H1 (cell line): Measurements from ENCODE around the gene RIMBP2. TPM values are rescaled to one million over a fixed set of nuclear protein-coding genes. Genes with fewer than 3 reads are reported as not detected.

Experiments used
- CTCF ChIA-PET: fragments of 300-600 bp; sonication (Branson Sonifier 250); formaldehyde crosslinking; loops from one replicate; lab custom pipeline; 2021; ENCODE audit not compliant: partially characterized antibody; lab: Charles Lee
- POLR2A ChIA-PET: fragments of 300-600 bp; sonication (Branson Sonifier 250); formaldehyde crosslinking; loops from one replicate; lab custom pipeline; 2021; ENCODE audit warnings: inconsistent platforms; ENCODE audit not compliant: partially characterized antibody; lab: Charles Lee
- DNase-seq, 2 experiments: peaks; one replicate each; pipeline versions ENCODE4 v3.0.0 to v3.0.0-alpha.2; 2010 to 2022; ENCODE audit warnings: low spot score in 2 of 2, low read depth in 1 of 2, mixed read lengths in 1 of 2
- FAIRE-seq: peaks from 2 replicates; lab custom pipeline; 2011; peaks lifted over from hg19 to GRCh38; lab: Jason Lieb, UNC
- H2AFZ ChIP-seq: 2 replicates; pipeline ENCODE4 v1.8.1; 2012; ENCODE audit warnings: low read length, inconsistent platforms
- H2AK5ac ChIP-seq: 2 replicates; pipeline ENCODE4 v1.6.1; 2013; ENCODE audit warnings: low read depth, low read length
- H2BK120ac ChIP-seq: replicated peaks from 2 replicates; pipeline ENCODE3; 2013; ENCODE audit warnings: low read depth, low read length, inconsistent platforms
- H2BK12ac ChIP-seq: 2 replicates; pipeline ENCODE4 v1.6.1; 2013; ENCODE audit warnings: low read depth, low read length
- H2BK15ac ChIP-seq: 2 replicates; pipeline ENCODE4 v1.6.1; 2013; ENCODE audit warnings: low read length
- H2BK20ac ChIP-seq: 2 replicates; pipeline ENCODE4 v1.6.1; 2013; ENCODE audit warnings: low read length
- H2BK5ac ChIP-seq: 2 replicates; pipeline ENCODE4 v1.6.1; 2013; ENCODE audit warnings: low read depth, low read length
- H3K14ac ChIP-seq: 2 replicates; pipeline ENCODE4 v1.6.1; 2013; ENCODE audit warnings: inconsistent platforms; ENCODE audit not compliant: insufficient read length
- H3K18ac ChIP-seq: 2 replicates; pipeline ENCODE4 v1.6.1; 2013; ENCODE audit warnings: low read length; ENCODE audit errors: extremely low read depth
- H3K23ac ChIP-seq: 2 replicates; pipeline ENCODE4 v1.6.1; 2013; ENCODE audit warnings: inconsistent platforms; ENCODE audit not compliant: insufficient read length
- H3K23me2 ChIP-seq: 2 replicates; pipeline ENCODE4 v1.6.1; 2013; ENCODE audit warnings: low read depth, low read length
- H3K27ac ChIP-seq: 2 replicates; pipeline ENCODE4 v1.6.1; 2011; ENCODE audit warnings: low read depth, low read length, inconsistent platforms
- H3K27me3 ChIP-seq, 4 experiments: replicated peaks in 1 of 4; 1 replicate in 1 of 4; 2 replicates in 3 of 4; pipeline versions ENCODE4 v1.6.1 to v1.8.1; 2011 to 2013; ENCODE audit warnings: low read length in 3 of 4, mild to moderate bottlenecking in 3 of 4, inconsistent platforms in 2 of 4, mixed read lengths in 2 of 4, moderate library complexity in 1 of 4; ENCODE audit not compliant: control insufficient read depth in 3 of 4, insufficient read depth in 3 of 4; ENCODE audit errors: extremely low read depth in 1 of 4
- H3K36me3 ChIP-seq, 4 experiments: 2 replicates each; pipeline versions ENCODE4 v1.6.1 to v1.8.1; 2011 to 2013; ENCODE audit warnings: mild to moderate bottlenecking in 4 of 4, low read length in 3 of 4, moderate library complexity in 2 of 4, control low read depth in 1 of 4, inconsistent platforms in 1 of 4; ENCODE audit not compliant: insufficient read depth in 4 of 4, control insufficient read depth in 2 of 4
- H3K4ac ChIP-seq: replicated peaks from 2 replicates; pipeline ENCODE3; 2013; ENCODE audit warnings: low read length, low read depth, mixed read lengths, inconsistent platforms; ENCODE audit not compliant: insufficient read length
- H3K4me1 ChIP-seq, 4 experiments: replicated peaks in 1 of 4; 1 replicate in 1 of 4; 2 replicates in 3 of 4; pipeline versions ENCODE4 v1.6.1 to v1.8.1; 2011 to 2013; ENCODE audit warnings: low read length in 3 of 4, inconsistent platforms in 2 of 4, mixed read lengths in 1 of 4; ENCODE audit not compliant: insufficient read depth in 4 of 4, control insufficient read depth in 3 of 4
- H3K4me2 ChIP-seq, 2 experiments: 2 replicates each; pipeline versions ENCODE4 v1.6.1 to v1.8.1; 2011 to 2013; ENCODE audit warnings: low read depth in 2 of 2, low read length in 2 of 2, control low read depth in 1 of 2, inconsistent platforms in 1 of 2, mild to moderate bottlenecking in 1 of 2; ENCODE audit not compliant: insufficient read depth in 1 of 2
- H3K4me3 ChIP-seq, 4 experiments: fragments of 200-600, 300-600 bp in 1 of 4; sonication (generic), shearing (Covaris generic), sonication (Bioruptor Twin) in 1 of 4; 2 replicates each; pipeline versions ENCODE4 v1.5.1 to v1.8.1; 2011 to 2016; ENCODE audit warnings: low read length in 4 of 4, low read depth in 3 of 4, control low read depth in 2 of 4, inconsistent platforms in 2 of 4, mild to moderate bottlenecking in 2 of 4, mixed read lengths in 1 of 4, moderate library complexity in 1 of 4; ENCODE audit not compliant: insufficient read depth in 2 of 4; ENCODE audit errors: extremely low read depth in 1 of 4
- H3K56ac ChIP-seq: replicated peaks from 2 replicates; pipeline ENCODE3; 2013; ENCODE audit warnings: low read depth, mild to moderate bottlenecking, mixed read lengths, low read length, inconsistent platforms; ENCODE audit not compliant: insufficient read length
- H3K79me1 ChIP-seq: 2 replicates; pipeline ENCODE4 v1.6.1; 2013; ENCODE audit warnings: low read depth, low read length, control low read depth
- H3K79me2 ChIP-seq, 2 experiments: 2 replicates each; pipeline versions ENCODE4 v1.6.1 to v1.8.1; 2012 to 2013; ENCODE audit warnings: low read length in 2 of 2, mild to moderate bottlenecking in 2 of 2, inconsistent platforms in 1 of 2; ENCODE audit not compliant: insufficient read depth in 2 of 2, control insufficient read depth in 1 of 2
- H3K9ac ChIP-seq, 4 experiments: replicated peaks in 1 of 4; 1 replicate in 1 of 4; 2 replicates in 3 of 4; pipeline versions ENCODE4 v1.6.1 to v1.8.1; 2011 to 2013; ENCODE audit warnings: low read depth in 3 of 4, low read length in 3 of 4, control low read depth in 2 of 4, mild to moderate bottlenecking in 2 of 4, moderate library complexity in 2 of 4, inconsistent platforms in 1 of 4; ENCODE audit errors: extremely low read depth in 1 of 4
- H3K9me3 ChIP-seq, 2 experiments: 2 replicates each; pipeline versions ENCODE4 v1.6.1 to v1.8.1; 2012 to 2013; ENCODE audit warnings: mild to moderate bottlenecking in 2 of 2, moderate library complexity in 2 of 2, control low read depth in 1 of 2, inconsistent platforms in 1 of 2, low read depth in 1 of 2, low read length in 1 of 2, mixed read lengths in 1 of 2; ENCODE audit not compliant: insufficient read depth in 2 of 2
- H4K20me1 ChIP-seq, 2 experiments: replicated peaks in 1 of 2; 2 replicates each; pipeline versions ENCODE3 to v1.8.1; 2011 to 2013; ENCODE audit warnings: inconsistent platforms in 2 of 2, low read length in 2 of 2, mild to moderate bottlenecking in 1 of 2; ENCODE audit not compliant: insufficient read depth in 2 of 2, control insufficient read depth in 1 of 2
- H4K5ac ChIP-seq: 2 replicates; pipeline ENCODE4 v1.6.1; 2013; ENCODE audit warnings: low read length, low read depth, mixed read lengths, inconsistent platforms; ENCODE audit not compliant: insufficient read length
- H4K8ac ChIP-seq: 2 replicates; pipeline ENCODE4 v1.8.0; 2013; ENCODE audit warnings: mild to moderate bottlenecking, moderate library complexity, low read length, inconsistent platforms; ENCODE audit not compliant: insufficient read depth; ENCODE audit errors: extremely low read depth
- H4K91ac ChIP-seq: replicated peaks from 2 replicates; pipeline ENCODE3; 2013; ENCODE audit warnings: low read length, mixed read lengths, inconsistent platforms; ENCODE audit not compliant: insufficient read length
- WGBS, 2 experiments: shearing (Covaris generic) in 1 of 2; methylation state at CpG; one replicate each; pipeline versions ENCODE4 v1.1.6 to v1.1.7; 2013 to 2015; ENCODE audit warnings: low lambda C conversion rate in 2 of 2, mixed read lengths in 2 of 2, inconsistent platforms in 1 of 2, low coverage in 1 of 2, missing lambda C conversion rate in 1 of 2; ENCODE audit not compliant: insufficient replicate concordance in 2 of 2, insufficient coverage in 1 of 2, insufficient read length in 1 of 2; ENCODE audit errors: extremely low coverage in 1 of 2, missing lambda C conversion rate in 1 of 2; 5-methylcytosine and 5-hydroxymethylcytosine counted together
- polyA plus RNA-seq, 7 experiments: library from polyadenylated mRNA; depleted of rRNA in 3 of 7; stranded (reverse) in 5 of 7; unstranded in 2 of 7; fragments of >200 nt in 5 of 7; fragments of 200-250 nt in 2 of 7; gene quantifications; 1 replicate in 5 of 7; 2 replicates in 1 of 7; 4 replicates in 1 of 7; pipeline versions ENCODE4 v1.2.1 to v1.2.3, GENCODE V29; 2011 to 2013; ENCODE audit warnings: missing spikeins in 2 of 7, mixed read lengths in 2 of 7
- total RNA-seq: library from RNA; stranded (reverse); fragmentation: NEBNext Ultra II Directional; extraction: Animal tissue kit (Norgen Biotek cat#: 25700); gene quantifications from 2 replicates; pipeline ENCODE4 v1.2.1, GENCODE V29; 2021

Gene RIMBP2
- total and polyA plus RNA-seq, 2 of the 8 experiments (the other 6 are each of a cell fraction or from before 2014, with no cell fraction given): 0.18 to 0.65 TPM

- Histone ChIP-seq H3K14ac (no peak overlapping the region), H3K56ac (no peak overlapping the region), H3K4ac (no peak overlapping the region), H2AK5ac (no peak overlapping the region), H4K20me1 (no peaks in the 10 kb centered on the region), H4K8ac (no peak overlapping the region), H3K9ac (no peak overlapping the region), H3K4me3 (no peak overlapping the region), H3K27me3 (no peaks in the 10 kb centered on the region), H3K4me1 (no peaks in the 10 kb centered on the region), H3K79me1 (no peaks in the 10 kb centered on the region), H2BK12ac (no peak overlapping the region), H2BK5ac (no peak overlapping the region), H3K23me2 (no peaks in the 10 kb centered on the region; the same call in 1 of the 2 replicates), H3K9me3 (no peaks in the 10 kb centered on the region), H2AFZ (no peak overlapping the region), H3K79me2 (no peaks in the 10 kb centered on the region), H2BK120ac (no peak overlapping the region), H3K27ac (no peak overlapping the region), H3K23ac (no peak overlapping the region), H3K4me2 (no peak overlapping the region), H2BK20ac (no peak overlapping the region), H3K18ac (no peak overlapping the region), H4K91ac (no peak overlapping the region), H4K5ac (no peak overlapping the region), H3K36me3 (no peaks in the 10 kb centered on the region), H2BK15ac (no peak overlapping the region)
- WGBS, 2 experiments: 93% methylated on average over 3 of the region's 3 CpGs; no CpG with 5 or more reads in 1 of the 2 experiments
- ChIA-PET CTCF (no interaction called here), POLR2A (no interaction called here)
- DNase-seq (no peak), FAIRE-seq (no peak)
These were observed 297.8 kb downstream of the RIMBP2 start for GRCh38 chr12:130418251-130418650.
